ENCODE data around the gene HADH.

Gene HADH

DNA sequence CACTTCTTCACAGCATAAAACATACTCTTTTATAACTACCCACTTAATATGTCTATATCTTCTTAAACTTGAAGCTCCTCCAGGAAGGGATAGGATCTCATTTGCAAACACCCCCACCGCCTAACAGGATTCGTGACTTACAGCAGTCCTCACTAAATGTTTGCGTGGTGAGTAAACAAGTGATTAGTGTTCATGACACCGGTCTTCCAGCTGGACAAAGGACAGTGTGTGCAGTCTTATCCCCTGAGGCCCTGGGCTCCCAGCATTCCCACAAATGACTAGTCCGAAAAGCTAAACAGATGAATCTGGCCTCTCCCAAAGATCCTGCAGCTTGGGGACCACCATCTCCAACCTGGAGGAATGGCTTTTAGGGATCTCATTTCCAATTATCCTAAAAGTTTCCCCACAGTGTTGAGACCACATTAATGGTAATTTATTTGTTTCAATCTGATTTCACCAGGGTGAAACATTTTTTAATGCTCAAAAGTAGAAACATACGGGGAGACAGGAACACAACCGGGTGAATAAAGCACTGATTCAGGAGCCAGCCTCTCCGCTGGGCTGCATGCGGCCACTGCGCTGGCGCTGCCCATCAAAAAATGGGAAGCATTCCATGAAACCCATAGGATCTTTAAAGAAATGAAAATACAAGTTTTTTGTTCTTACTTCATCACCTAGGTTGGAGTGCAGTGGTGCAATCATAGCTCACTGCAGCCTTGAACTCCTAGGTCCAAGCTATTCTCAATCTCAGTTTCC lies 69.2 kb downstream of the HADH start:
- DNase-seq (ENCODE audit: low read depth in 2 of 2) = no peak

DNA sequence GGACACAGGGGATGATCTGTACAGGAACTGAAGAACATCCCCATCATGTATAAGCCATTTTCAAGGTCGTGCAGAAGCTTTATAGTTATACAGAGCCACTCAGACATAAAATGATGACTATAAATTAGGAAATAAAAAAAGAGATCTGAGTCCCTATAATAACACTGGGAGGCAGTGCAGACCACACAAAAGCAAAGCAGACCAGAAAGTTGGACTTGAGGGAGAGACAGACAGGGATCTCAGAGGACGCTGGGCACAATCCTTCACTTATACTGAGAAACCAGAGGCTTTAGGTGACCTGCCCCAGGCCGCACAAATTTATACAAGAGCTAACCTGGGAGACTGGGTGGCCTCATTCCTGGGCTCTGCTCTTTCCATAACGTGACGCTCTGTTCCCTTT lies 70.5 kb downstream of the HADH start:
- DNase-seq (ENCODE audit: low read depth in 2 of 2) = no peak

DNA sequence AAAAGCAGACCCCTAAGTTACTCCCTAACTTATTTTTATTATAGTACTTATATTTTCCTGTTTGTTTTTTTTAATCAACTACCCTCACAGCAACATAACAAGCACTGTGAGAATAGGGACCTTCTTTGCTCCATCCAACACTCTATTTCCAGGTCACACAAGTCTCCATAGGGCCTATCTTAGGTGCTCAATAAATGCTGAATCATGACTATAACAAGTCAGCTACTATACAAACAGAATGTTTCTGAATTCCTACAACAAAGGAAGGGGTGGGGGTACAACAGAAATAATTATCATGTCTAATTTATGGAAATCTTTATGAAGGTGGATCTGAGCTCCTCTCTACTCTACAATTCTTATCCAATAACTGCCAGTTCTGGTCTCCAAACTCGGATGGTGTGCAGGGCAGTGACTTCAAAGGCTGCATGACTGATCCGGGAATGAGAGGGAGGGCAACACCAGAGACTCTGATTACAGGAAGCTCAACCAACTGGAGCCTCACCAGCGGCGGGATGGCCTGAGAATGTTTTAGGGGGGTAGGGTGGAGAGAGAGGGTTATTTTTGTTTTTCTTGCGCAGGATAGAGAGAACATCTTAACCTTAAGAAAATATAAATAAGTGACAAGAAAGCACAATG lies 71.1 kb downstream of the HADH start:
- no peak for DNase-seq (ENCODE audit: low read depth in 2 of 2)

DNA sequence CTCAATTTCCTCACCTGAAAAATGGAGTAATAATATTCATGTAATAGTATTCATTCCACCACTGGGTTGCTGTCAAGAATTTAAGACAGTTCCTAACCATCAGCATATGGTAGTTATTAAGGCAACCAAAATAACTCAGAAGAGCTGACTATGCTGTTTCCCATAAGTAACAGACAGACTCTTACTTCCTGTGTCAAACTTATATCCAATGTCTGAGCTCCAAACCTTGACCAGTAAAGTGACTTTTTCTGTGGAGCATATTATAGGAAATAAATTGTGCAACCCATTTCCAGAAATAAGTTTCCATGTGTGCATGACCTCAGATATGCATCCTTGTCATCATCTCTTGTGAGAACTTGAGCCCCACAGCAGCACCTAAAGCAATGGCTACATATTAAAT lies 78.8 kb downstream of the HADH start:
- DNase-seq (ENCODE audit: low read depth in 2 of 2) = no peak

DNA sequence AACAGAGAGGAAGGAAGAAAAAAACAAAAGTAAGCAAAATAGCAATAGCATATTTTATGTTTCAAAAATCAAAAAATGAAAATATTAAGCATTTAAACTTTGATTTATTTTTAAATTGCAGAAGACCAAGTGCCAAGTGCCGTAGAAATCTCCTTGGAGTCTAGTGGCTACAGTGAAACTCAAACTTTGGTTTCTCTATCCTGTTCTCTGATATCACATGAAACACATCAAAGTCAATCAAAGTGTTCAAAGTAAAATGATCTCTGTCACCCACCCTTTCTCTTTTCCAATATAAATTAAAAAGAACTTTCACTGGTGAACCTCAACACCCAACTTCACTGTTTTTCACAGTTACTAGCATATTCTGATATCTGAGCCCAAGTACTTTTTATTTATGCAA lies 81.1 kb downstream of the HADH start:
- no peak for DNase-seq (ENCODE audit: low read depth in 2 of 2)

DNA sequence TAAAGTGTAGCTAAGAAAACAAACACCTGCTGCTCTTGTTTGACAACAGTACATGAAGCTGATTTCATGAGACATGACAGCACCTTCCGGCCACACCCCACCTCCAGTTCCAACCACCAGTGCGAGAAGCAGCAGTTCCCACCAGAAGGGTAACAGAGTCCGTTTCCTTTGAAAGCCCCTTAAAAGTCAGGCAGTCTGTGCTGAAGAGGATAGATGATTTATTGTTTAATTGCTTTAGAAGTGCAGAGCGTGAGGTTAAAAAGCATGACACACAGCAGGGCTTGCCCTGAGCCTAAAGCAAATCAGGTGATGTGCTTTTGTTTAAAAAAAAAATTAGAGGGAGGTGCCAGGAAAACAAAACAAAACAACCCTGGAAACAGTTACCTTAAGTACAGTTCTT lies 82.6 kb downstream of the HADH start:
- DNase-seq (ENCODE audit: low read depth in 2 of 2) = no peak

DNA sequence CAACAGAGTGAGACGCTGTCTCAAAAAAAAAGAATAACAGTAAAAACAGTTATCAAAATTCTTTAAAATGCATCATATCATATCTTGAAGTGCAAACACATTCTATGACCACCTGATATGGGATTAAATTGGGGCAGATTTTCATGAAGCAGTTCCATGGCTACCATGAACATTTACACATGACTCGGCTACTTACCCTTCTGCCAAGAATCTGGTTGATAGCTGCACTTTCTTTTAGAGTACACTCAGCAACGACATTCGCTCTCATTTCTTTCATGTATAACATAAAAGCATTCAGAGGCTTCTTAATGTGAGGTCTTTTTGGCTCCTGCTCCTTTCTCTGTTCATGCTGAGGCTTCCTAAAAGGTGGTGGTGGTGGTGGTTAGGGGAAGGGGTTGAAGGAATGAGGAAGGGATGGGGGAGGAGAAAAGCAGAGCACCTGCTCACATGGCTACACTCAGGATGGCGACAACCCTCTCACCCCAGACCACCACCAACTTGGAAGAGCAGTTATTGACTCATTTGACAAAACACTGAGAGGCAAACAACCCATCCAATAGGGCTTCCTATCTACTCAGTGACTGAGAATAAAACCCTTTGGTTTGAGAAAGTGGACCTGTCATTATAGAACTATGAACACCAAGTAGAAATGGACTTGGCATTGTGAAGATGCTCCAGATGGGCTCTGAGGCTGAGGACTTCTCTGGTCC lies 88.5 kb downstream of the HADH start:
- DNase-seq (ENCODE audit: low read depth in 2 of 2) = no peak

DNA sequence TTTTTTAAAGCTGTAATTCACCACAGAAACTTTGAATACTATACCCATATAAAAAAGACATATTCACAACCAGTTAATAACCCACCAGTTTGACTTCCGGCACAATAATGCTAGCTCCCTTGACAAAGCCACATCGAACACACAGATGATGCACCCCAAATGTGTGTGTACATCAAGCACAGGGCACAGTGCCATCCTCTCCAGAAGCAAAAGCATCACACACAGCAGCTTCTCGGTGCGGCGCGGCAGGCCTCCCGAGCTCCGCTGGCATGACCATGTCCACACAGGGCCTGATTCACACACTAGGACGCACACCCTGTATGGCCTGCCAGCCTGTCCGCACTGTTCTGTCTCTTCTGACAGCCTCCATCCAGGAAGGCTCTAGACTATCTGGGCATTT lies 91.1 kb downstream of the HADH start:
- DNase-seq (ENCODE audit: low read depth in 2 of 2) = no peak

DNA sequence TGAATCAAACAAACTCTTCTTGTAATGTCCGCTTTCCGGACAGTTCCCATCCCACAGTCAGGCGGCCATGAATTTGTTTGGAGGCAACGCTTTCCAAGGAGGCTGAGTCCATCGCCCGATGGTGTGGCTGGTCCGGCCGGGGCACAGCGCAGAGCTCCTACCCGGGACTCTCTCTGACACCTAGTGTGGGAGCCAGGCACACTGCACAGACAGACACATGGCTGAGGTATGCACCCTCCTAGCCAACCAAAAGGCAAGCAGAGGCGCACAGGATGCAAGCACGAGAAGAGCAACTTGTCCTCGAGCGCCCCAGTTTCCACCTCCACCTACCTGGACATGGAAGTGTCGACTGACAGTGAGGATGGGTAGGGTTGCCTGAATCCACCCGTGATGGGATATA lies 91.6 kb downstream of the HADH start:
- no peak for DNase-seq (ENCODE audit: low read depth in 2 of 2)
